PC-9 (cell line): ENCODE measurements around the gene HOMER2. TPM values are rescaled to one million over a fixed set of nuclear protein-coding genes. Genes with fewer than 3 reads are reported as not detected.
"Not testable (repeated sequence)": the region's sequence is repeated elsewhere in the genome, so short reads cannot be mapped to it uniquely, and the experiment has no call there.

ENCODE experiments used
- BruUV-seq: library from RNA; stranded (reverse); fragments of 400-500 nt; replicated peaks from 2 replicates; lab custom pipeline; 2021; lab: Mats Ljungman, UMichigan
- CTCF ChIA-PET: fragments of 300-600 bp; sonication (Branson Sonifier 250); formaldehyde crosslinking; loops from one replicate; lab custom pipeline; 2022; ENCODE audit warnings: antibody characterized with exemption; lab: Charles Lee
- POLR2A ChIA-PET: fragments of 300-600 bp; sonication (Branson Sonifier 250); formaldehyde crosslinking; loops from one replicate; lab custom pipeline; 2022; ENCODE audit warnings: antibody characterized with exemption; ENCODE audit not compliant: unreplicated experiment; lab: Charles Lee
- DNase-seq, 2 experiments: peaks; one replicate each; pipeline versions ENCODE4 v3.0.0 to v3.0.0-alpha.2; 2015 to 2022; ENCODE audit warnings: mixed read lengths in 1 of 2
- H2AFZ ChIP-seq: fragments of 200-600 bp; sonication (generic); 2 replicates; pipeline ENCODE4 v1.8.1; 2017; ENCODE audit warnings: antibody characterized with exemption
- H3F3A ChIP-seq: fragments of 200-600 bp; sonication (generic); 2 replicates; pipeline ENCODE4 v1.8.1; 2017; ENCODE audit warnings: antibody characterized with exemption, mild to moderate bottlenecking, low read depth; ENCODE audit not compliant: insufficient read depth
- H3K27ac ChIP-seq: fragments of 200-600 bp; sonication (generic); 2 replicates; pipeline ENCODE4 v1.6.1; 2016; ENCODE audit warnings: mixed run types
- H3K27me3 ChIP-seq: fragments of 200-600 bp; sonication (generic); 2 replicates; pipeline ENCODE4 v1.6.1; 2016; ENCODE audit warnings: low read depth, mixed run types; ENCODE audit not compliant: insufficient read depth
- H3K36me3 ChIP-seq: fragments of 200-600 bp; sonication (generic); 2 replicates; pipeline ENCODE4 v1.6.1; 2016; ENCODE audit warnings: low read depth, mixed run types
- H3K4me1 ChIP-seq: fragments of 200-600 bp; sonication (generic); replicated peaks from 2 replicates; pipeline ENCODE4 v1.6.1; 2016; ENCODE audit warnings: mixed run types; ENCODE audit not compliant: insufficient read depth
- H3K4me2 ChIP-seq: fragments of 200-600 bp; sonication (generic); 2 replicates; pipeline ENCODE4 v1.6.1; 2017; ENCODE audit warnings: mixed run types
- H3K4me3 ChIP-seq: fragments of 200-600 bp; sonication (generic); 2 replicates; pipeline ENCODE4 v1.6.1; 2016; ENCODE audit warnings: mixed run types
- H3K79me2 ChIP-seq: fragments of 200-600 bp; sonication (generic); 2 replicates; pipeline ENCODE4 v1.6.1; 2017; ENCODE audit warnings: low read depth, mixed run types
- H3K9me2 ChIP-seq: fragments of 200-600 bp; sonication (generic); 2 replicates; pipeline ENCODE4 v1.8.1; 2017; ENCODE audit warnings: mild to moderate bottlenecking; ENCODE audit not compliant: insufficient read depth
- H3K9me3 ChIP-seq: fragments of 200-600 bp; sonication (generic); 2 replicates; pipeline ENCODE4 v1.8.1; 2016; ENCODE audit warnings: low read depth; ENCODE audit not compliant: insufficient read depth
- H4K20me1 ChIP-seq: fragments of 200-600 bp; sonication (generic); 2 replicates; pipeline ENCODE4 v1.8.1; 2017; ENCODE audit not compliant: insufficient read depth
- CTCF ChIP-seq: fragments of 200-600 bp; sonication (generic); conservative IDR thresholded peaks from 2 replicates; pipeline ENCODE4 v1.6.1; 2017; ENCODE audit warnings: mixed run types, antibody characterized with exemption, mild to moderate bottlenecking, moderate library complexity
- EZH2 ChIP-seq: fragments of 200-600 bp; sonication (generic); IDR thresholded peaks from 2 replicates; pipeline ENCODE4 v1.8.0; 2017; ENCODE audit warnings: antibody characterized with exemption, low read depth
- intact Hi-C: fragments of 100-400 bp; cut with micrococcal nuclease; formaldehyde crosslinking; loops from one replicate; pipeline ENCODE4 v1.10.0; 2022; ENCODE audit not compliant: unreplicated experiment
- total RNA-seq: library from RNA; stranded (reverse); gene quantifications from 2 replicates; pipeline ENCODE4 v1.2.3, GENCODE V29; 2021

Gene HOMER2
- total RNA-seq, 1 experiment from 2014 or later = 15.1 TPM

- no peaks in the 10 kb centered on the region for H3K79me2 ChIP-seq
- no peaks in the 10 kb centered on the region for H3K9me3 ChIP-seq
- intact Hi-C loops = no loop called here
- no peak for DNase-seq
- BruUV-seq = no TSS peak
- no peaks in the 10 kb centered on the region for H4K20me1 ChIP-seq
- no peak overlapping the region for H3K27ac ChIP-seq
- no peaks in the 10 kb centered on the region for H3K9me2 ChIP-seq
- no peaks in the 10 kb centered on the region for H3K4me1 ChIP-seq
- no peak overlapping the region for H3K4me3 ChIP-seq
- ChIA-PET CTCF (interaction anchor here (0.7 kb wide), 1 partner anchor 697 kb away, joined by 4 read pairs; no protein-coding TSS in a partner anchor), POLR2A (no interaction called here)
- H2AFZ ChIP-seq = no peak overlapping the region
- no peaks in the 10 kb centered on the region for H3K27me3 ChIP-seq
- H3F3A ChIP-seq = no peaks in the 10 kb centered on the region
- TF ChIP-seq CTCF (no peak), EZH2 (no peak)
- no peak overlapping the region for H3K4me2 ChIP-seq
- no peaks in the 10 kb centered on the region for H3K36me3 ChIP-seq
Measured at GRCh38 chr15:82870727-82871320, 81.7 kb downstream of the HOMER2 start.

- DNase-seq, H3K4me2 ChIP-seq, H3K9me3 ChIP-seq, H3K4me1 ChIP-seq, CTCF ChIA-PET, H2AFZ ChIP-seq, H4K20me1 ChIP-seq, POLR2A ChIA-PET, H3K27ac ChIP-seq, BruUV-seq, H3K27me3 ChIP-seq, intact Hi-C loops, H3K4me3 ChIP-seq, H3K36me3 ChIP-seq, H3F3A ChIP-seq, H3K79me2 ChIP-seq, H3K9me2 ChIP-seq: not testable (repeated sequence)
Measured at GRCh38 chr15:82865981-82866380, 86.5 kb downstream of the HOMER2 start.

- BruUV-seq, POLR2A ChIA-PET, H3K27me3 ChIP-seq, H3K4me3 ChIP-seq, H3K79me2 ChIP-seq, H2AFZ ChIP-seq, H3K4me2 ChIP-seq, intact Hi-C loops, H3F3A ChIP-seq, H3K36me3 ChIP-seq, DNase-seq, CTCF ChIA-PET, H3K4me1 ChIP-seq, H3K27ac ChIP-seq, H3K9me3 ChIP-seq, H3K9me2 ChIP-seq, H4K20me1 ChIP-seq: not testable (repeated sequence)
Measured at GRCh38 chr15:82865581-82865980, 86.9 kb downstream of the HOMER2 start.

DNA sequence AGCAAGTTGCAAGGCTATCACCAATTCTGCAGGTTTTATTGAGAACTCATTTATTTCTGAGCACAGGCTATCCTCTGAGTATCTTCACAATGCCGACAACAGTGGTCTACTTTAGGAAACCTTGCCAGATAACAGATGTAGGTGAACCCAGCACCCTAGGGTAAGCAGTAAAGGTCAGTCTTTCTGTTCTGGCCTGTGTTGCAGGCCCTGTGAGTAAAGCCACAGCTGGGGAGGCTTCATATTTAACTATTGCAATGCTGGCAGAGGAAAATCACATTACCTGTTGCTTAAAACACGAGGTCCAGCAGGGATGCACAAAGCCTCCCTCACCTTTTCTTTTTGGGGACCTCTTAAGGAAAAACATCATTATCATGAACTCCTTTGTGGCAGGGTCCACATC is 87.6 kb downstream of the HOMER2 start:
- Histone ChIP-seq H3K79me2 (no peaks in the 10 kb centered on the region), H3K4me2 (no peak overlapping the region), H3F3A (no peaks in the 10 kb centered on the region), H3K4me1 (no peaks in the 10 kb centered on the region), H3K4me3 (no peak overlapping the region), H3K36me3 (no peaks in the 10 kb centered on the region), H2AFZ (no peak overlapping the region), H3K9me2 (no peaks in the 10 kb centered on the region), H4K20me1 (no peaks in the 10 kb centered on the region), H3K9me3 (no peaks in the 10 kb centered on the region), H3K27ac (no peak overlapping the region), H3K27me3 (no peaks in the 10 kb centered on the region)
- no TSS peak for BruUV-seq
- TF ChIP-seq EZH2 (no peak), CTCF (no peak)
- ChIA-PET CTCF (no interaction called here), POLR2A (no interaction called here)
- intact Hi-C loops = no loop called here
- no peak for DNase-seq
